ENCODE results near the gene HNRNPUL2.

- TF ChIP-seq POLR2A (IDR thresholded peaks at IDR 0.05; ENCODE audit: low read depth, low read length): peak; percentile 62; the same call in 1 of the 2 replicates
- peak; percentile 43; the same call in 1 of the 2 replicates for TF ChIP-seq TAF1 (IDR thresholded peaks at IDR 0.05; ENCODE audit: low read depth, low read length)
These were observed 44.1 kb upstream of the HNRNPUL2 start, which contains the start of gene TAF6L for GRCh38 chr11:62771144-62772021.
